ENCODE measurements around the gene HEBP1. TPM values are rescaled to one million over a fixed set of nuclear protein-coding genes. Genes with fewer than 3 reads are reported as not detected.
A peak's percentile ranks its signal among the peaks of the same experiment; 100 is the strongest.

The HEBP1 gene
- total RNA-seq, 1 donor from 2014 or later, result 9.5 TPM

GRCh38 chr12:12930633-12931219 lies 69.3 kb downstream of the HEBP1 start:
- Mint-ChIP-seq H3K27me3 (ENCODE audit: insufficient read depth) (peaks cover 4% of the 10 kb centered on the region), H3K4me1 (ENCODE audit: low read depth) (no peaks in the 10 kb centered on the region), H3K36me3 (ENCODE audit: low read depth) (no peaks in the 10 kb centered on the region), H3K4me3 (no peak overlapping the region), H3K9me3 (no peaks in the 10 kb centered on the region), H3K27ac (no peak overlapping the region)
- intact Hi-C loops (cut with micrococcal nuclease), result no loop called here
- no peak for DNase-seq (ENCODE audit: low spot score)

GRCh38 chr12:12929696-12930095 lies 70.4 kb downstream of the HEBP1 start:
- Mint-ChIP-seq H3K9me3 (no peaks in the 10 kb centered on the region), H3K27ac (no peak overlapping the region), H3K4me3 (no peak overlapping the region), H3K27me3 (ENCODE audit: insufficient read depth) (peaks cover 4% of the 10 kb centered on the region), H3K36me3 (ENCODE audit: low read depth) (no peaks in the 10 kb centered on the region), H3K4me1 (ENCODE audit: low read depth) (no peaks in the 10 kb centered on the region)
- intact Hi-C loops (cut with micrococcal nuclease), result no loop called here
- no peak for DNase-seq (ENCODE audit: low spot score)

DNA sequence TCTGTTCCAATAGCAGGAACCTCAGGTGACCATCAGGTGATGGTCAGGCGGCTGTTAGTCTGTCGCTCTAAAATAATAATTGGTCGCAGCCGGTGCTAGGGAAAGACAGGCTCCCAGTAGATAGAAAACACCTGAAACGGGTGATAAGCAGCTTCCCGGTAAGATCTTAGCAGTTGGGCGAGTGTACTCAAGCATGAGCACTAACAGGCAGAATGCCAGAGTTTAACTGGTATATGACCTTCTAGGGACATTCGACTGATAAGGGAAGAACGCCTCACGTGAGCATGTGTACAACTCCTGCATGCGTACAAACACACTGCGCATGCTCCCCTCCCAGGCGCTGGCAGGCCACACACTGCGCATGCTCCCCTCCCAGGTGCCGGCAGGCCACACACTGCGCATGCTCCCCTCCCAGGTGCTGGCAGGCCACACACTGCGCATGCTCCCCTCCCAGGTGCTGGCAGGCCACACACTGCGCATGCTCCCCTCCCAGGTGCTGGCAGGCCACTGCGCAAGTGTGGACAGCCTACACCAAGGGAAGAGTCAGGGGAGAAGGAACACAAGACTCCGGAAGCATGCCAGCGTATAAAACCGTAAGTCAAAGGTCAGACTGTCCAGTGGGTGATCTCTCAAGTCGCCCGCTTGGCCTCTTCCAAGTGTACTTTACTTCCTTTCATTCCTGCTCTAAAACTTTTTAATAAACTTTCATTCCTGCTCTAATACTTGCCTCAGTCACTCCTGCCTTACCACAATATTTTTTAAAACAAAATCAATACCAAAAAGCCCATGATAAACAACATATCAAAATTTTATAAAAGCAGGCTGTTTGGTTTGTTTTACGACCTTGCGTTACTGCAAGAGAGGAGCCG lies 72.6 kb downstream of the HEBP1 start:
- Mint-ChIP-seq H3K9me3 (no peaks in the 10 kb centered on the region), H3K4me1 (ENCODE audit: low read depth) (no peaks in the 10 kb centered on the region), H3K4me3 (peak overlapping the region; percentile 56), H3K27me3 (ENCODE audit: insufficient read depth) (peaks cover 4% of the 10 kb centered on the region), H3K27ac (no peak overlapping the region), H3K36me3 (ENCODE audit: low read depth) (no peaks in the 10 kb centered on the region)
- DNase-seq (ENCODE audit: low spot score), result peak; percentile 9
- intact Hi-C loops (cut with micrococcal nuclease), result no loop called here

DNA sequence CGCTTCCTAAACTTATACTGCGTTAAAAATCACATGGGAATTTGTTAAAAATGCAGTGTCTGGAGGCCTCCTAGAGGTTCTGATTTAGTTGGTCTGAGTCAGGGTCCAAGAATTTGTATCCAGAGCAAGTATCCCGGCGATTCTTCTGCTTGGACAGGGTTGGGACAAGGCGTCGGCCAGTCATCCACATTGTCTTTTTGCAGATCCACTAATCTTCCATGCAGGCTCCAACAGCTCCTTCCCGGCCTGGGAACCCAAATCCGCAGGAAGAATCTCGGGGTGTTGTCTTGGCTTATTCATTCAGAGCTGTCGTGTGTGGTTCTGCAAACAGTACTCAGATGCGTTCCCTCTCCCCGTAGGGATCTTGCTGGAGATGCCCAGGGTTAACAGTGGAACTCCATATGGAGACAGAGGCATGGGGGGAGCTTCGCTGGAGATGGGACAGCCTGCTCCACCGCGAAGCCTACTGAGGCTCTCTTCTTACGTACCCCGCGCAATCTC lies 73.4 kb downstream of the HEBP1 start:
- Mint-ChIP-seq H3K27ac (no peak overlapping the region), H3K9me3 (no peaks in the 10 kb centered on the region), H3K4me3 (no peak overlapping the region), H3K4me1 (ENCODE audit: low read depth) (no peaks in the 10 kb centered on the region), H3K36me3 (ENCODE audit: low read depth) (no peaks in the 10 kb centered on the region), H3K27me3 (ENCODE audit: insufficient read depth) (peaks cover 6% of the 10 kb centered on the region)
- DNase-seq (ENCODE audit: low spot score), result no peak
- intact Hi-C loops (cut with micrococcal nuclease), result no loop called here

DNA sequence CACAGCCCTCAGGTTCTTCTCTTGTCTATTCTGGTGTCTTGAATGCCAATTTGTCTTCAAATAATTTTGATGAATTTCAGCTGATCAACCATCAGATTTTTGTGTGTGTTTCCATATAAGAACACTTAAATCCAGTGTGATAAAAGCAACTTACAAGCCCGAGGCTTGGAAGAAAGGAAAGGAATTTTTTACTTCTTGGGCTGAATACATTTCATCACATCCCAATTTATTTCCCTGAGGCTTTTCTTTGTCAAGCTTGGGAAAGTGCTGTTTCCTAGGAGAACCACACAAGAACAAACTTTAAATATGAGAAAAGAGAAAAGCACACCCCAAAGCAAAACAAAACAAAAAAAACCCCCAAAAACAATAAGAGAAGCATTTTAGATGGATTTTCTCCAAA lies 74.7 kb downstream of the HEBP1 start:
- H3K4me3 Mint-ChIP-seq, result no peak overlapping the region
- no peaks in the 10 kb centered on the region for H3K36me3 Mint-ChIP-seq (ENCODE audit: low read depth)
- peaks cover 6% of the 10 kb centered on the region for H3K27me3 Mint-ChIP-seq (ENCODE audit: insufficient read depth)
- DNase-seq (ENCODE audit: low spot score), result no peak
- no peak overlapping the region for H3K27ac Mint-ChIP-seq
- no peaks in the 10 kb centered on the region for H3K9me3 Mint-ChIP-seq
- intact Hi-C loops (cut with micrococcal nuclease), result no loop called here
- H3K4me1 Mint-ChIP-seq (ENCODE audit: low read depth), result no peaks in the 10 kb centered on the region

Other genes starting within 250 kb of the HEBP1 start
- 4.0 and 4.8 TPM in 2 replicates for gene APOLD1, start 214.6 kb downstream of the HEBP1 start, total RNA-seq
- 120 and 127 TPM in 2 replicates for gene DDX47, start 186.9 kb downstream of the HEBP1 start, total RNA-seq
- gene GPRC5A, start 108.7 kb downstream of the HEBP1 start, total RNA-seq, result not detected in 2 replicates
- gene GPRC5D, start 48.1 kb downstream of the HEBP1 start, total RNA-seq, result not detected in 2 replicates
- 6.0 and 6.6 TPM in 2 replicates for gene FAM234B, start 44.1 kb upstream of the HEBP1 start, total RNA-seq
- not detected in 2 replicates for gene GSG1, start 103.4 kb upstream of the HEBP1 start, total RNA-seq
- gene EMP1, start 196.5 kb upstream of the HEBP1 start, total RNA-seq, result 29.6 and 33.6 TPM in 2 replicates